ENCODE data around the gene CYFIP1.

CYFIP1 gene

DNA sequence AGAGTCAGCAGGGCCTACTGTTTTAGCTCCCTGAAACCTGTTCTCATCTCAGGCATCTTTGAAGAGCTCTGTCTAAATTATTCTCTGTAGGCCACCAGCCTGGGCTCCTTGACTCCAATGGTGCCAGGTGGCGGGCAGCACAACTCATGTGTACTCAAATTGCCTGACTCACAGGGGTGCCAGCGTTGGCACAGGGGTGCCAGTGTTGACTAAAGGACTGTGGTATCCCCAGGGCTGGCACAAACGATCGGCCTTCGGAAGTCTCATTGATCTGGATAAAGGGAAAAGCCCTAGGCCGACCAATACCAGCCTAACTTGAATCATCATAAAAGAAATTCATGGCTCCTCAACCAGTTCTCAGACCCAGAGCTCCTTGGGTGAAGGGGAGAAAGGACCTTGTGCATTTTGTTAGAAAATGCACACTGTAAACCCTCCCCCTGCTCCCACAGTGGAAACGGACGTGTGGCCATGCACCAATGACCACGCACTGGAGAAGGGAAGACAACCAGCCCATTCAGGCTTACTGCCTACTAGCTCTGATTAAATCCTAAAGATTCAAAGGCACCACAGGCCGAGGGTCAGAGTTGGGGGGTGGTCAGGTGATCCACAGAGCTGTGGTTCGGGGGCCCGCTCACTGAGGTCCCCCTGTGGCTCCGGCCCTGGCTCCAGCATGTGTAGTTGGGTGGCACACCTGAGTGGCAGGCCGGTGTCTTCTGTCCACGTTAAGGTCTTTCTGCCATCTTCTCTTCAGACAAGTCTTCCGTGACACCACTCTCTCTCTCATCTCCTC, 72.8 kb downstream of the CYFIP1 start:
- H3F3A ChIP-seq (ENCODE audit: control insufficient read depth, insufficient read depth): no peaks in the 10 kb centered on the region
- no peak overlapping the region for H3K4me2 ChIP-seq (ENCODE audit: low read length)
- no peaks in the 10 kb centered on the region for H3K9me2 ChIP-seq (replicated peaks; ENCODE audit: control insufficient read depth, low read length)
- H3K9me3 ChIP-seq (ENCODE audit: control insufficient read depth, insufficient read depth, low read length): no peaks in the 10 kb centered on the region
- no peaks in the 10 kb centered on the region for H3K27me3 ChIP-seq (ENCODE audit: control insufficient read depth, low read length)
- no peaks in the 10 kb centered on the region for H3K79me2 ChIP-seq (ENCODE audit: control insufficient read depth, low read length)
- H3K36me3 ChIP-seq (ENCODE audit: control insufficient read depth, low read length): no peaks in the 10 kb centered on the region
- TF ChIP-seq EZH2phosphoT487 (IDR thresholded peaks at IDR 0.05; ENCODE audit: borderline replicate concordance, low read length): no peak
- TF ChIP-seq, protein P1, sequence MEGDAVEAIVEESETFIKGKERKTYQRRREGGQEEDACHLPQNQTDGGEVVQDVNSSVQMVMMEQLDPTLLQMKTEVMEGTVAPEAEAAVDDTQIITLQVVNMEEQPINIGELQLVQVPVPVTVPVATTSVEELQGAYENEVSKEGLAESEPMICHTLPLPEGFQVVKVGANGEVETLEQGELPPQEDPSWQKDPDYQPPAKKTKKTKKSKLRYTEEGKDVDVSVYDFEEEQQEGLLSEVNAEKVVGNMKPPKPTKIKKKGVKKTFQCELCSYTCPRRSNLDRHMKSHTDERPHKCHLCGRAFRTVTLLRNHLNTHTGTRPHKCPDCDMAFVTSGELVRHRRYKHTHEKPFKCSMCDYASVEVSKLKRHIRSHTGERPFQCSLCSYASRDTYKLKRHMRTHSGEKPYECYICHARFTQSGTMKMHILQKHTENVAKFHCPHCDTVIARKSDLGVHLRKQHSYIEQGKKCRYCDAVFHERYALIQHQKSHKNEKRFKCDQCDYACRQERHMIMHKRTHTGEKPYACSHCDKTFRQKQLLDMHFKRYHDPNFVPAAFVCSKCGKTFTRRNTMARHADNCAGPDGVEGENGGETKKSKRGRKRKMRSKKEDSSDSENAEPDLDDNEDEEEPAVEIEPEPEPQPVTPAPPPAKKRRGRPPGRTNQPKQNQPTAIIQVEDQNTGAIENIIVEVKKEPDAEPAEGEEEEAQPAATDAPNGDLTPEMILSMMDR (IDR thresholded peaks at IDR 0.05; ENCODE audit: low read depth, low read length, poor library complexity, severe bottlenecking): no peak
- no peaks in the 10 kb centered on the region for H4K20me1 ChIP-seq (ENCODE audit: control insufficient read depth, insufficient read depth, low read depth, low read length)
- H3K4me1 ChIP-seq (ENCODE audit: control insufficient read depth, low read length): no peaks in the 10 kb centered on the region
- no peak overlapping the region for H3K4me3 ChIP-seq (ENCODE audit: low read length)
- H3K27ac ChIP-seq (ENCODE audit: low read depth, low read length): no peak overlapping the region

DNA sequence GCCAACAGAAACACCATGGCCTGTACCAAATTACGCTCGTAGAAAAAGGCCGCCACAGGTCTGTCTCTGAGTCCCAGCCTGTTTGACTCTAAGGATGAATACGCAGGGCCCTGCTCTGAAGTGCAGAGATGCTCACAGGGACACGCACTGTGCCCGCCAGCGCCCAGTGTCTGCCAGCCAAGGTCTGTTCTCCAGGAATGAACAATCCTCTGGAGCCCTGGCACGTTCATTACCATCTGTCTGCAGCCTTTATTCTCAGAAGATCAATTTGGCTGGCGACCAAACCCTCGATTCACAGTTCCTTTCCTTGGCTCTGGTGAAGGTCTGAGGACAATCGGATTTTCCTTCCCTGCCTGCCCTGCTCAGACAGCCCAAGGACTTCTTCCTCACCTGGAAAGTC, 75.4 kb downstream of the CYFIP1 start:
- Histone ChIP-seq H3K27ac (ENCODE audit: low read depth, low read length) (no peak overlapping the region), H3K9me2 (replicated peaks; ENCODE audit: control insufficient read depth, low read length) (no peaks in the 10 kb centered on the region), H3K4me2 (ENCODE audit: low read length) (no peak overlapping the region), H3K27me3 (ENCODE audit: control insufficient read depth, low read length) (no peaks in the 10 kb centered on the region), H4K20me1 (ENCODE audit: control insufficient read depth, insufficient read depth, low read depth, low read length) (no peaks in the 10 kb centered on the region), H3K36me3 (ENCODE audit: control insufficient read depth, low read length) (no peaks in the 10 kb centered on the region), H3F3A (ENCODE audit: control insufficient read depth, insufficient read depth) (no peaks in the 10 kb centered on the region), H3K9me3 (ENCODE audit: control insufficient read depth, insufficient read depth, low read length) (no peaks in the 10 kb centered on the region), H3K4me3 (ENCODE audit: low read length) (no peak overlapping the region), H3K79me2 (ENCODE audit: control insufficient read depth, low read length) (no peaks in the 10 kb centered on the region), H3K4me1 (ENCODE audit: control insufficient read depth, low read length) (no peaks in the 10 kb centered on the region)
- TF ChIP-seq EZH2phosphoT487 (IDR thresholded peaks at IDR 0.05; ENCODE audit: borderline replicate concordance, low read length): no peak
- TF ChIP-seq, protein P1 (IDR thresholded peaks at IDR 0.05; ENCODE audit: low read depth, low read length, poor library complexity, severe bottlenecking): no peak

DNA sequence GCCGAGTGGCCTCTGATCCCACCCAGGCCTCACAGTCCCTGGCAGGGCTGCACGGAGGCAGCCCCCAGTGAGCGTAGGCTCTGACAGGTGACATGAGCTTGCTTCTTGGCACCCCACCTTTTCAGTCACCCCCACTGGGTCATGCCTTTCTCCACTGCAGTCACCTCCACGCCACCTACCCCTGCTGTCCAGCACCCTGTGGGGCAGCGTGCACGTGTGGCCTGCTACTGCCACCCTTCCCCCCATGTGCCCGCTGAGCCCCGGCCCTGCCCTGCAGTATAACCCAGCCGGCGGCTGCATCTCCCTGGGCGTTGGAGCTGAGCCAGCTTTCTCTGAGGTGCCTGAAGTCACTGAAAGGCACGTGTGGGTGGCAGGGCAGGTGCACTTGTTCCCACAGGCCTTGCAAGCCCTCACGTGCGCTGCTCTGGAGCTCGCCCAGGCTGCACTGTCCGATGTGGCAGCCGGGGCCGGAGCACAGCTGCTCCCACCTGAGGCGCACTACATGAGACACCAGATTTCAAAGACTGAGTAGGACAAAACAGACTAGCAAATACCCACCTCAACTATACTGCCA, 76.1 kb downstream of the CYFIP1 start:
- TF ChIP-seq, protein P1 (IDR thresholded peaks at IDR 0.05; ENCODE audit: low read depth, low read length, poor library complexity, severe bottlenecking): no peak
- H3K4me3 ChIP-seq (ENCODE audit: low read length): no peak overlapping the region
- no peaks in the 10 kb centered on the region for H4K20me1 ChIP-seq (ENCODE audit: control insufficient read depth, insufficient read depth, low read depth, low read length)
- H3F3A ChIP-seq (ENCODE audit: control insufficient read depth, insufficient read depth): no peaks in the 10 kb centered on the region
- no peak overlapping the region for H3K27ac ChIP-seq (ENCODE audit: low read depth, low read length)
- H3K4me1 ChIP-seq (ENCODE audit: control insufficient read depth, low read length): no peaks in the 10 kb centered on the region
- H3K79me2 ChIP-seq (ENCODE audit: control insufficient read depth, low read length): no peaks in the 10 kb centered on the region
- no peaks in the 10 kb centered on the region for H3K27me3 ChIP-seq (ENCODE audit: control insufficient read depth, low read length)
- no peak overlapping the region for H3K4me2 ChIP-seq (ENCODE audit: low read length)
- H3K9me3 ChIP-seq (ENCODE audit: control insufficient read depth, insufficient read depth, low read length): no peaks in the 10 kb centered on the region
- no peaks in the 10 kb centered on the region for H3K9me2 ChIP-seq (replicated peaks; ENCODE audit: control insufficient read depth, low read length)
- no peaks in the 10 kb centered on the region for H3K36me3 ChIP-seq (ENCODE audit: control insufficient read depth, low read length)

Data from DOHH2 (cell line).